ENCODE data around the gene CREB3L2.
A peak's percentile ranks its signal among the peaks of the same experiment; 100 is the strongest.

CREB3L2 gene

GRCh38 chr7:137948845-137949330 is 53.0 kb downstream of the CREB3L2 start:
- no peak overlapping the region for H2AK5ac ChIP-seq (ENCODE audit: low read length, severe bottlenecking)
- 97% methylated on average over 6 of the region's 6 CpGs for WGBS
- H2BK120ac ChIP-seq (ENCODE audit: low read depth, low read length): no peak overlapping the region
- H3K18ac ChIP-seq (ENCODE audit: low read depth in 1 of 2, low read length in 2 of 2): no peak overlapping the region
- H2BK5ac ChIP-seq (ENCODE audit: low read depth, low read length, poor library complexity, severe bottlenecking): no peak overlapping the region
- H3K14ac ChIP-seq (ENCODE audit: low read length in 2 of 2): no peak overlapping the region
- H2BK15ac ChIP-seq (ENCODE audit: low read depth, poor library complexity, severe bottlenecking): no peak overlapping the region
- peaks cover 0 to 23% of the 10 kb centered on the region in 2 experiments for H3K36me3 ChIP-seq (ENCODE audit: control insufficient read depth in 1 of 2, insufficient read depth in 2 of 2, low read depth in 1 of 2, low read length in 2 of 2)
- no peak overlapping the region for H3K4me3 ChIP-seq (ENCODE audit: insufficient read depth in 1 of 2, low read depth in 1 of 2, low read length in 2 of 2)
- no peaks in the 10 kb centered on the region for H3K9me3 ChIP-seq (ENCODE audit: control insufficient read depth, low read length)
- H4K91ac ChIP-seq (ENCODE audit: low read length): no peak overlapping the region
- no peak overlapping the region for H3K27ac ChIP-seq (ENCODE audit: low read length, poor library complexity, severe bottlenecking)
- H3K4me2 ChIP-seq (ENCODE audit: low read length, poor library complexity, severe bottlenecking): no peak overlapping the region
- no peak for DNase-seq
- H3K27me3 ChIP-seq (ENCODE audit: control insufficient read depth in 1 of 2, insufficient read depth in 1 of 2, low read length in 2 of 2): no peaks in the 10 kb centered on the region
- H2AFZ ChIP-seq (ENCODE audit: low read depth, low read length): no peak overlapping the region
- peaks cover 12% of the 10 kb centered on the region for H3K4me1 ChIP-seq (ENCODE audit: control insufficient read depth, insufficient read depth, low read depth, low read length)
- no peak overlapping the region for H4K8ac ChIP-seq (ENCODE audit: low read length)
- H3K23ac ChIP-seq (ENCODE audit: low read length in 2 of 2): no peak overlapping the region
- H2BK12ac ChIP-seq (ENCODE audit: low read length in 2 of 2): no peak overlapping the region
- no peak overlapping the region for H3K9ac ChIP-seq (ENCODE audit: low read length)
- H3K4ac ChIP-seq (ENCODE audit: low read depth in 1 of 2, low read length in 2 of 2): no peak overlapping the region
- peaks cover 12% of the 10 kb centered on the region for H3K79me1 ChIP-seq (replicated peaks; ENCODE audit: low read length, poor library complexity, severe bottlenecking)

GRCh38 chr7:137948083-137948844 is 53.6 kb downstream of the CREB3L2 start:
- no peak overlapping the region for H3K27ac ChIP-seq (ENCODE audit: low read length, poor library complexity, severe bottlenecking)
- H2BK15ac ChIP-seq (ENCODE audit: low read depth, poor library complexity, severe bottlenecking): no peak overlapping the region
- no peak overlapping the region for H3K4ac ChIP-seq (ENCODE audit: low read depth in 1 of 2, low read length in 2 of 2)
- no peak overlapping the region for H2AK5ac ChIP-seq (ENCODE audit: low read length, severe bottlenecking)
- no peaks in the 10 kb centered on the region for H3K9me3 ChIP-seq (ENCODE audit: control insufficient read depth, low read length)
- H3K4me2 ChIP-seq (ENCODE audit: low read length, poor library complexity, severe bottlenecking): no peak overlapping the region
- H2BK5ac ChIP-seq (ENCODE audit: low read depth, low read length, poor library complexity, severe bottlenecking): no peak overlapping the region
- H2BK120ac ChIP-seq (ENCODE audit: low read depth, low read length): no peak overlapping the region
- 100% methylated on average over 5 of the region's 5 CpGs for WGBS
- H3K4me3 ChIP-seq (ENCODE audit: insufficient read depth in 1 of 2, low read depth in 1 of 2, low read length in 2 of 2): no peak overlapping the region
- H2BK12ac ChIP-seq (ENCODE audit: low read length in 2 of 2): no peak overlapping the region
- H4K91ac ChIP-seq (ENCODE audit: low read length): no peak overlapping the region
- no peak overlapping the region for H3K23ac ChIP-seq (ENCODE audit: low read length in 2 of 2)
- no peak overlapping the region for H2AFZ ChIP-seq (ENCODE audit: low read depth, low read length)
- DNase-seq: no peak
- H3K4me1 ChIP-seq (ENCODE audit: control insufficient read depth, insufficient read depth, low read depth, low read length): peaks cover 12% of the 10 kb centered on the region
- peaks cover 0 to 23% of the 10 kb centered on the region in 2 experiments for H3K36me3 ChIP-seq (ENCODE audit: control insufficient read depth in 1 of 2, insufficient read depth in 2 of 2, low read depth in 1 of 2, low read length in 2 of 2)
- H3K79me1 ChIP-seq (replicated peaks; ENCODE audit: low read length, poor library complexity, severe bottlenecking): peaks cover 12% of the 10 kb centered on the region
- no peak overlapping the region for H4K8ac ChIP-seq (ENCODE audit: low read length)
- no peak overlapping the region for H3K14ac ChIP-seq (ENCODE audit: low read length in 2 of 2)
- H3K18ac ChIP-seq (ENCODE audit: low read depth in 1 of 2, low read length in 2 of 2): no peak overlapping the region
- no peak overlapping the region for H3K9ac ChIP-seq (ENCODE audit: low read length)
- no peaks in the 10 kb centered on the region for H3K27me3 ChIP-seq (ENCODE audit: control insufficient read depth in 1 of 2, insufficient read depth in 1 of 2, low read length in 2 of 2)

- Histone ChIP-seq H3K9ac (ENCODE audit: low read length) (no peak overlapping the region), H2BK5ac (ENCODE audit: low read depth, low read length, poor library complexity, severe bottlenecking) (no peak overlapping the region), H3K4me3 (ENCODE audit: insufficient read depth in 1 of 2, low read depth in 1 of 2, low read length in 2 of 2) (no peak overlapping the region), H2BK15ac (ENCODE audit: low read depth, poor library complexity, severe bottlenecking) (no peak overlapping the region), H3K36me3 (ENCODE audit: control insufficient read depth in 1 of 2, insufficient read depth in 2 of 2, low read depth in 1 of 2, low read length in 2 of 2) (peaks cover 0 to 23% of the 10 kb centered on the region in 2 experiments), H3K4me2 (ENCODE audit: low read length, poor library complexity, severe bottlenecking) (no peak overlapping the region), H3K4me1 (ENCODE audit: control insufficient read depth, insufficient read depth, low read depth, low read length) (peaks cover 7% of the 10 kb centered on the region), H2BK12ac (ENCODE audit: low read length in 2 of 2) (no peak overlapping the region), H3K9me3 (ENCODE audit: control insufficient read depth, low read length) (no peaks in the 10 kb centered on the region), H3K18ac (ENCODE audit: low read depth in 1 of 2, low read length in 2 of 2) (no peak overlapping the region), H3K27me3 (ENCODE audit: control insufficient read depth in 1 of 2, insufficient read depth in 1 of 2, low read length in 2 of 2) (no peaks in the 10 kb centered on the region), H3K23ac (ENCODE audit: low read length in 2 of 2) (no peak overlapping the region), H3K14ac (ENCODE audit: low read length in 2 of 2) (no peak overlapping the region), H3K79me1 (replicated peaks; ENCODE audit: low read length, poor library complexity, severe bottlenecking) (peaks cover 12% of the 10 kb centered on the region), H4K8ac (ENCODE audit: low read length) (peak overlapping the region; percentile 17), H3K4ac (ENCODE audit: low read depth in 1 of 2, low read length in 2 of 2) (peak overlapping the region in 1 of 2 experiments; percentile 18), H4K91ac (ENCODE audit: low read length) (no peak overlapping the region), H2BK120ac (ENCODE audit: low read depth, low read length) (no peak overlapping the region), H2AK5ac (ENCODE audit: low read length, severe bottlenecking) (peak overlapping the region; percentile 36), H2AFZ (ENCODE audit: low read depth, low read length) (no peak overlapping the region), H3K27ac (ENCODE audit: low read length, poor library complexity, severe bottlenecking) (no peak overlapping the region)
- WGBS: 76% methylated on average over 5 of the region's 7 CpGs
- DNase-seq: no peak
Observed at GRCh38 chr7:137947046-137947445, 54.8 kb downstream of the CREB3L2 start.

GRCh38 chr7:137946011-137946410 is 55.9 kb downstream of the CREB3L2 start:
- DNase-seq: no peak
- Histone ChIP-seq H3K27ac (ENCODE audit: low read length, poor library complexity, severe bottlenecking) (no peak overlapping the region), H3K36me3 (ENCODE audit: control insufficient read depth in 1 of 2, insufficient read depth in 2 of 2, low read depth in 1 of 2, low read length in 2 of 2) (peaks cover 0 to 23% of the 10 kb centered on the region in 2 experiments), H3K27me3 (ENCODE audit: control insufficient read depth in 1 of 2, insufficient read depth in 1 of 2, low read length in 2 of 2) (no peaks in the 10 kb centered on the region), H3K9me3 (ENCODE audit: control insufficient read depth, low read length) (no peaks in the 10 kb centered on the region), H3K23ac (ENCODE audit: low read length in 2 of 2) (no peak overlapping the region), H2AFZ (ENCODE audit: low read depth, low read length) (no peak overlapping the region), H3K4me2 (ENCODE audit: low read length, poor library complexity, severe bottlenecking) (no peak overlapping the region), H2AK5ac (ENCODE audit: low read length, severe bottlenecking) (no peak overlapping the region), H4K8ac (ENCODE audit: low read length) (no peak overlapping the region), H3K14ac (ENCODE audit: low read length in 2 of 2) (no peak overlapping the region), H2BK5ac (ENCODE audit: low read depth, low read length, poor library complexity, severe bottlenecking) (no peak overlapping the region), H3K79me1 (replicated peaks; ENCODE audit: low read length, poor library complexity, severe bottlenecking) (peaks cover 12% of the 10 kb centered on the region), H3K9ac (ENCODE audit: low read length) (no peak overlapping the region), H3K4me1 (ENCODE audit: control insufficient read depth, insufficient read depth, low read depth, low read length) (peaks cover 4% of the 10 kb centered on the region), H2BK120ac (ENCODE audit: low read depth, low read length) (no peak overlapping the region), H4K91ac (ENCODE audit: low read length) (no peak overlapping the region), H3K4ac (ENCODE audit: low read depth in 1 of 2, low read length in 2 of 2) (no peak overlapping the region), H2BK15ac (ENCODE audit: low read depth, poor library complexity, severe bottlenecking) (no peak overlapping the region), H3K4me3 (ENCODE audit: insufficient read depth in 1 of 2, low read depth in 1 of 2, low read length in 2 of 2) (no peak overlapping the region), H3K18ac (ENCODE audit: low read depth in 1 of 2, low read length in 2 of 2) (no peak overlapping the region), H2BK12ac (ENCODE audit: low read length in 2 of 2) (no peak overlapping the region)
- WGBS: 94% methylated on average over 2 of the region's 3 CpGs

All from mesenchymal stem cell (in vitro differentiated cells and primary cell).